ENCODE data around the gene CDC37.
"Not testable (repeated sequence)": the region's sequence is repeated elsewhere in the genome, so short reads cannot be mapped to it uniquely, and the experiment has no call there.

CDC37 gene

GRCh38 chr19:10393137-10393536 lies 10.2 kb downstream of the CDC37 start:
- no peak for DNase-seq

GRCh38 chr19:10392120-10392519 lies 11.2 kb downstream of the CDC37 start:
- no peak for DNase-seq

DNA sequence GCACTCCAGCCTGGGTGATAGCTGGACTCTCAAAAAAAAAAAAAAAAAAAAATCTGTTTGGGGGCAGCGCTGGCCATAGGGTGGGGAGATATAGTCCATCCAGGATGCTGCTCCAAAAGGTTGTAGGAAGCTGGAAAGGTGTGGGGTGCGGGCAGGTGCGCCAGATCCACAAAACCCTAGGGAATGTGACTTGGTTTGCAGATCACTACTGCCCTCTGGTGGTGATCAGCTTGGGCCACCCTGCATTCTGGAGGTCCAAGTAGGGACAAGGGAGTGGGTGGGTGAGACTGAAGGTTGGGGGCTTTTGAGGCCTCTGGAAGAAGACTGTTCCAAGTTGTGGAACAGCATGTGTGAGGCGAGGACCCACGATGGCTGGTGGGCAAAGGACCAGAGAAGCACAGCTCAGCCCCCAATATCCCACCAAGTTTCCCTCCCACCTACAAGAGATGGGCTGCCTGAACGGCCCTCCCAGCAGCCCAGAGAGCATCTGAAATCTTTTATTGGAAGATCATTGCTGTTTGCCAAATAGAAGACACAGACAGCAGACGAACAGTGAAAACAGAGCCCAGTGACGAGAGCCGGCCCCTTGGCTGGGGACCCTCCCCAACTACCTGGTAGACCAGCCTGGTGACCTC lies 12.6 kb downstream of the CDC37 start:
- DNase-seq: peak; percentile 85

GRCh38 chr19:10389863-10390262 lies 13.5 kb downstream of the CDC37 start:
- DNase-seq: peak; percentile 63

DNA sequence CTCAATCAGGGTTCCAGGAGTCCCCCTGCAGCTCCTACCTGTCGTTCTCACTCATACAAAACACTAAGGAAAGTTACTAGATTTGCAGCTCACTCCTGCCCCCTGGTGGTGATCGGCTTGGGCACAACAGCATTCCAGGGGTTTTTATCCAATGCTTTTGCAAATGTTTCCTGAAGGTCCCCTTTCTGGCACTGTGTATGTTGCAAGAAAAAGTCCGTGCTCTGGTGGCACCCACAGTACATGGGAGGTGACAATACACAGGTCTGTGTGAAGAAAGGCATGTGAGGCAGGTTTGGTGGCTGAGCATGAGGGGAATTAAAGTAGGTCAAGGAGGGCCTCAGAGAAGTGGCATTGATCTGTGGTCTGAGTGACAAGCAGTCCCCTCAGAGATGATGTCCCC lies 14.4 kb downstream of the CDC37 start:
- peak; percentile 87 for DNase-seq

GRCh38 chr19:10384580-10384979 lies 18.8 kb downstream of the CDC37 start:
- no peak for DNase-seq

DNA sequence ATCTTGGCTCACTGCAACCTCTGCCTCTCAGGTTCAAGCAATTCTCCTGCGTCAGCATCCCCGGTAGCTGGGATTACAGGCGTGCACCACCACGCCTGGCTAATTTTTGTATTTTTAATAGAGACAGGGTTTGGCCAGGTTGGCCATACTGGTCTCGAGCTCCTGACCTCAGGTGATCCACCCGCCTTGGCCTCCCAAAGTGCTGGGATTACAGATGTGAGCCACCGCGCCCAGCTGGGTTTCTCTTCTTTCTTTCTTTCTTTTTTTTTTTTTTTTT lies 20.2 kb downstream of the CDC37 start:
- not testable (repeated sequence) for DNase-seq

- peak; percentile 99 for DNase-seq
Measured at GRCh38 chr19:10380313-10381102, 22.8 kb downstream of the CDC37 start, which contains the start of gene TYK2. TSS of gene TYK2 (minus strand) at chr19:10380572. CDS start at chr19:10378406, 2,166 bp downstream.

DNA sequence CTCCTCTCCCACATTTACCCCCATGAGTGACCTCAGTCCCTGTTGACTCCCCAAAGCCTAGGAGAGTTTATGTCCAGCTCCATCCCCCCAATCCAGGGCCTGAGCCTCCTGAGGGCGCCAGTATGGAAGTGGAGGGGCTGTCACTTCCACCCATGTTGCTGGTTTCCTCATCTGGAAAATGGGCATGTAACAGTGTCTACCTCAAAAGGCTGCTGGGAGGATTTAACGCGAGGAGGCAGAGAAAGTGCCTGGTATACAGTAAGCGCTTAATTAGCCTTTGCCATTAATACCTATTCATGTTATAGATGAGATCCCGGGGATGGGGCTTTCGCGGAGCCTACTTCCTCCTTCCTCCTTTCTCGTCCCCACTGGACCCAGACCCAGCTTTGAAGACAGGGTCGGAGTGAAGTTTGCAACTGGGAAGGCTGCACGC lies 23.4 kb downstream of the CDC37 start:
- peak; percentile 50 for DNase-seq

- DNase-seq: no peak
Measured at GRCh38 chr19:10378124-10378523, 25.2 kb downstream of the CDC37 start.

GRCh38 chr19:10377140-10377640 lies 26.2 kb downstream of the CDC37 start:
- DNase-seq: not testable (repeated sequence)

DNA sequence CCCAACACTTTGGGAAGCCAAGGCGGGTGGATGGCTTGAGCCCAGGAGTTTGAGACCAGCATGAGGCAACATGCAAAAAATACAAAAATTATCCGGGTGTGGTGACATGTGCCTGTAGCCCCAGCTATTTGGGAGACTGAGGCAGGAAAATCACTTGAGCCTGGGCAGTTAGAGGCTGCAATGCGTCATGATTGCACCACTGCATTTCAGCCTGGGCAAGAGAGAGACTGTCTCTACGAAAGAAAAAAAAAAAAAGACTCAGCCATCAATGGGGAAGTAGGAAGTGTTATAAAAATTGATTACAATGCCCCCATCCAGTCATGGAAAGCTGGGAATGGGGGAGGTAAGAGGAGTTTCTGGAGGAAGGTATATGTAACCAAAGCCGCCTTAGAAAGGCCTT lies 28.4 kb downstream of the CDC37 start:
- no peak for DNase-seq

GRCh38 chr19:10372690-10373089 lies 30.7 kb downstream of the CDC37 start:
- no peak for DNase-seq

GRCh38 chr19:10368101-10368803 lies 35.1 kb downstream of the CDC37 start:
- DNase-seq: peak; percentile 35

DNA sequence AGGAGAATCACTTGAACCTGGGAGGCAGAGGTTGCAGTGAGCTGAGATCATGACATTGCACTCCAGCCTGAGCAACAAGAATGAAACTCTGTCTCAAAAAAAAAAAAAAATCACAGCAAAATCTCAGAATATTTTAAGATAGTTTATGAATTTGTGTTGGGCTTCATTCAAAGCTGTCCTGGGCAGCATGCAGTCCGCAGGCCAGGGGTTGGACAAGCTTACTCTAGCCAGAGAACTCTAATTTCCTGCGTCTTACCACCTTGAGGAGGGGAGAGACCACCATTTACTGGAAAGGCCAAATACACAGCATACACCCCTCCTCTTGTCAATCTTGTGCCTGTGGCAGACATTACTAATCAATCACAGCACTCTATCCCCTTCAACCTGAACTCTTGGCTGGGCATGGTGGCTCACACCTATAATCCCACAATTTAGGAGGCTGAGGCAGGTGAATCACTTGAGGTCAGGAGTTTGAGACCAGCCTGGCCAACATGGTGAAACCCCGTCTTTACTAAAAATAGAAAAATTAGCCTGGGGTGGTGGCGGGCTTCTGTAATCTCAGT lies 36.3 kb downstream of the CDC37 start:
- DNase-seq: not testable (repeated sequence)

GRCh38 chr19:10365518-10365917 lies 37.8 kb downstream of the CDC37 start:
- DNase-seq: no peak

DNA sequence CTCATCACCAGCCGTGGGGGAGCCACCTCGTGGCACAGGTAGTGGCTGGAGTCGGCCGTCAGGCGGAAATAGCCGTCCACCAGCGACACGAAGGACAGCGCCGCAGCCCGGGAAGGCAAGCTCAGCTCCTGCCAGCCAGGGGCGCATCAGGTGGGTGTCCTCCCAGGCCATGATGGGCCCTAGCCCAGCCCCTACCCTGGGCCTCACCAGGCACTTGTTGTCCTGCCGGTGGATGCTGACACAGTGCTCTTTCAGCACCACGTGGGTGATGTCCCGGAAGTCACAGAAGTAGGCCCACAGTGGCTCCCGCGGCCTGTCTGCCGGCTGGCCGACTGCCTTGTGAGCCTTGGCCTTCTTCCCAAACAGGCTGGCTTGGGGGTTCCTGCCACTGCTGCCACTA lies 38.7 kb downstream of the CDC37 start:
- no peak for DNase-seq

DNA sequence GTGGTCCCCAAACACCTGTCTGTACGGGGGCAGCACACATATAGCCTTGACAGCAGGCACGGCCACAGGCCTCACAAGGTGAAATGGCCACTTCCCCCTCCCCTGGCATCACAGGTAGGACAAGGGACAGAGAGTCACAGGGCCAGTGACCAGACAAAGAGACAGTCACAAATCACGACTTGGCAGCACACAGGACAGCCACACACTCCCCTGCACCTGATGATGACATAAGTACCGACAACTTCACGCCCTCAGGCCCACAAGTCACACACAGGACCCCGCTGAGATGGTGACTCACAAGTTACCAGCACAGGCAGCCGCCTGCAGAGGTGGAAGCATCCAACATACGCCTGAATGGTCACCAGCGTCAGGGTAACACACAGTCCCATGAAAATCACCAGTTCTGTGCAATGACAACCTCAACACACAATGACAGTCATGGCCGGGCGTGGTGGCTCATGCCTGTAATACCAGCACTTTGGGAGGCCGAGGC lies 39.5 kb downstream of the CDC37 start:
- DNase-seq: no peak

DNA sequence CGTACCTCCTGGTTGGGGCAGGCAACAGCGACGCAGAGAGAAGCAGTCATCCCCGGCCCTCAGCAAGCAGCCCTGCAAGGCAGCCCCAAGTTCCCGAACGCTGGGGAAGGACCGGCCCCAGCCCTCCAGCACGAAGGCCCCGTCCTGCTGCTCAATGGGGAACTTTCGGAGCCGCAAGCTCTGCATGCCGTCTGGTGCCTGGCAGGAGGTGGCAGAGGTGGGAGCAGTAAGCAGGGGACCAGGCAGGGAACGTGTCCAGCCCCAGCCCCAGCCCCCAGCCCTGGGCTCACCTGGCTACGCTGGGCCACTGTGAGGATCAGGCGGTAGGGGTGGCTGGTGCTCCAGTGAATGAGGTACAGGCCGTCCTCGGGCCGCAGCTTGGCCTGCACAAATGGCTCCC lies 41.1 kb downstream of the CDC37 start:
- no peak for DNase-seq

GRCh38 chr19:10361569-10362011 lies 41.8 kb downstream of the CDC37 start:
- no peak for DNase-seq

- DNase-seq: no peak
Measured at GRCh38 chr19:10356431-10356830, 46.9 kb downstream of the CDC37 start.

DNA sequence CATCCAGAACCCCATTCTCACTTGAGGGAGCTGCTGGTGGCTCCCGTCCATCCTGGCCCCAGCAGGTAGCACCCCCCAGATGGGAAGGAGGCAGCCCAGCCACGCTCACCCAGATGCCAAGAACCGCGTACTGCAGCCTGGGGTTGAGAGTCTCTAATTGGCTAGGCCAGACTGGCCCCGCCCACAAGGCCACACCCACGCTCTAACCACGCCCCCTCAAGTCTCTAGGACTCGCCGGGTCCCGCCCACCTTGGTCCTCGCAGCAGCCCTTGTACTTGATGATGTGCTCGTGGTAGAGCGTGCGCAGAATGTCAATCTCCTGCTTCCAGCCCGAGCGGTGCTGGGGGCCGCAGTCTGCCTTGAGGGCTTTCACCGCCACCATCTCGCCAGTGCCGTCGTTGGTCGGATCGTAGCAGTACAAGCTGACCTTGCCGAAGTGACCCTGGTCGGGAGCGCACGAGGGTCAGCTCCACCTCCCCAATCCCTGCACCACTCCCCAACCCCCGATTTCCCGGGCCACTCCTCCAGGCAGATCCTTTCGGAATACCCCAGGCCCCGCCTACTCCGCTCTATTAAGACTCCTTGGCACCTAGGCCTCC lies 49.5 kb downstream of the CDC37 start:
- peak; percentile 69 for DNase-seq
